Glomerular endothelial cell (primary cell): Measurements from ENCODE around the gene RGS11. TPM values are rescaled to one million over a fixed set of nuclear protein-coding genes. Genes with fewer than 3 reads are reported as not detected.
"Not testable (repeated sequence)": the region's sequence is repeated elsewhere in the genome, so short reads cannot be mapped to it uniquely, and the experiment has no call there.

Experiments used
- DNase-seq: peaks from one replicate; pipeline ENCODE4 v3.0.0-alpha.2; 2011; ENCODE audit warnings: low read depth, low spot score; ENCODE audit errors: extremely low read depth
- total RNA-seq: library from RNA; depleted of rRNA; stranded (reverse); fragments of >200 nt; gene quantifications from 2 replicates; pipeline ENCODE4 v1.2.3, GENCODE V29; 2015

The RGS11 gene
- total RNA-seq, 1 donor from 2014 or later: 3.9 TPM

DNA sequence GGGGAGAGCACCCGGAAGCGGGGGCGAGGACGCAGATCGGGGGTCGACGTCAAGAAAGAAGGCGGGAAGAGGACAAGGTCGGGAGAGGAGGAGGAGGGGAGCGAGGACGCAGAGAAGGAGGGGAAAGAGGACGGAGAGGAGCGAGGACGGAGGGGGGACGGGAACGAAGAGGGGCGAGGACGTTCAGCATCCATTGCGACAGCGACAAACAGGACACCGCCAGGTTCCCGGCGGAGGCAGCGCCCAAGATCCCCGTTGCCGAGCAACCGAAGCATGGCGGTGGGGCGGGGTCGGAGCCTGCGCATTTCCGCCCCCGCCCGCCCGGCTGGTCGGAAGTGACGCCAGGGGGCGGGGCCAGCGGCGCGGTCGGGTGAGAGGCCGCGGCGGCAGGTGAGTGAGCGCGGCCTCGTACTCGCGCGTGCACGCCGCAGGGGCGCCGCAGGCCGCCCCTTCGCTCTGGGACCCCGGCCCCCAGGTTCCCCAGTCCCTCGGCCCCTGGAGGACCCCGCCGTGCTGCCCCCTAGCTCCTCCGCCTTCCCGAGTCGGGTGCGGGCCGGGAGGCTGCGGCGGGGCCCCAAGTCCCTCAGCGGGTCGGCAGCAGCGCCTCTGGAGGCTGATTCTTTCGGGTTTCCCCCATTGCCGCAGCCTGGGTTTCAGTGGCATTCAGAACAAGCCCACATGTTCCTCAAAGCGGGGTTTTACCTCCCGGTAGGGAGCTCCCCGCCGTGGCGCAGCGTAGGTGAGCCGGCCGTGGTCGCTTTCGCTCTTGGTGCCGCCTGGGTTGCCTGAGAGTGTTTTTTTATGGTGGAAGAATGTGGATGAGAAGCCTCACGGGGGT, 41.1 kb downstream of the RGS11 start, which contains the start of gene FAM234A:
Gene FAM234A (plus strand): TSS at position 354 of the 838 bp plus-strand sequence. CDS start 19,593 bp downstream, outside the sequence.
- no peak for DNase-seq

DNA sequence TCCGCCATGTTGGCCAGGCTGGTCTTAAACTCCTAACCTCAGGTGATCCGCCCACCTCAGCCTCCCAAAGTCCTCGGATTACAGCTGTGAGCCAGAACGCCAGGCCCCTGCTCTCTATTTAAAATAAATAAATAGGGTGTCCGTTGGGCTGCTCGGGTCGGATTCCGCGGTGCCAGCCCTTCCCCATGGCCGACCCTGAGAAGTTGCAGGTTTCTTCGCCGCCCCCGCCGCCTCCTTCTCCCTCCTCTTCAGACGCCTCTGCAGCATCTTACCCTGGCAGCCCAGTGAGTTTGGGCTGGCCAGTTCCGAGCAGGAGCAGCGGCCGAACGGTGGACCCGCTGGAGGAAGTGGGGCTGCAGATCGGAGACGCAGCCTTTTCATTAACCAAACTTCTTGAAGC, 44.8 kb downstream of the RGS11 start:
- no peak for DNase-seq

DNA sequence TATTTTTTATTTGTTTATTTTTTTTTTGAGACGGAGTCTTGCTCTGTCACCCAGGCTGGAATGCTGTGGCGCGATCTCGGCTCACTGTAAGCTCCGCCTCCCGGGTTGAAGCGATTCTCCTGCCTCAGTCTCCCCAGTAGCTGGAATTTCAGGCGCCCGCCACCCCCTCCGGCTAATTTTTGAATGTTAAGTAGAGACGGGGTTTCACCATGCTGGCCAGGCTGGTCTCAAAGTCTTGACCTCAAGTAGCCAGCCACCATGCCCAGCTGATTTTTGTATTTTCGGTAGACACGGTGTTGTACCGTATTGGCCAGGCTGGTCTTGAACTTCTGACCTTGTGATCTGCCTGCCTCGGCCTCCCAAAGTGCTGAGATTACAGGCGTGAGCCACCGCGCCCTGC, 45.4 kb downstream of the RGS11 start:
- not testable (repeated sequence) for DNase-seq

DNA sequence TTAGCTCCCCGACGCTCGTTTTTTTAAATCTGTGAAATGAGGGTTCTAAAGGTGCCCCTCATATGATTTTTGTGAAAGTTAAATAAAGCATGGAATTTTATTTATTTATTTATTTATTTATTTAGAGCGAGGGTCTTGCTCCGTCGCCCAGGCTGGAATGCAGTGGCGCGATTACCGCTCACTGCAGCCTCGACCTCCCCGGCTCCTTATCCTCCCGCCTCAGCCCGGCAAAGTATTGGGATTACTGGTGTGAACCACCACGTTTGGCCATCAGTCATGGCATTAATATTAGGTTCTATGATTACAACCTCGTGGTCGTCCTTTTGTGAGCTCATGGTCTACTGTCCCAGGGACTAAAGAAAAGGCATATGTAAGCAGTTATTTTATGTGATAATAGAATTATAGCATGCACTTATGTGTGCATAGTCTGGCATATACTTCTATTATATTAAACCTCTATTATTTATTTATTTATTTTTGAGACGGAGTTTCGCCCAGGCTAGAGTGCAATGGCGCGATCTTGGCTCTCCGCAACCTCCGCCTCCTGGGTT, 45.9 kb downstream of the RGS11 start:
- DNase-seq: no peak

DNA sequence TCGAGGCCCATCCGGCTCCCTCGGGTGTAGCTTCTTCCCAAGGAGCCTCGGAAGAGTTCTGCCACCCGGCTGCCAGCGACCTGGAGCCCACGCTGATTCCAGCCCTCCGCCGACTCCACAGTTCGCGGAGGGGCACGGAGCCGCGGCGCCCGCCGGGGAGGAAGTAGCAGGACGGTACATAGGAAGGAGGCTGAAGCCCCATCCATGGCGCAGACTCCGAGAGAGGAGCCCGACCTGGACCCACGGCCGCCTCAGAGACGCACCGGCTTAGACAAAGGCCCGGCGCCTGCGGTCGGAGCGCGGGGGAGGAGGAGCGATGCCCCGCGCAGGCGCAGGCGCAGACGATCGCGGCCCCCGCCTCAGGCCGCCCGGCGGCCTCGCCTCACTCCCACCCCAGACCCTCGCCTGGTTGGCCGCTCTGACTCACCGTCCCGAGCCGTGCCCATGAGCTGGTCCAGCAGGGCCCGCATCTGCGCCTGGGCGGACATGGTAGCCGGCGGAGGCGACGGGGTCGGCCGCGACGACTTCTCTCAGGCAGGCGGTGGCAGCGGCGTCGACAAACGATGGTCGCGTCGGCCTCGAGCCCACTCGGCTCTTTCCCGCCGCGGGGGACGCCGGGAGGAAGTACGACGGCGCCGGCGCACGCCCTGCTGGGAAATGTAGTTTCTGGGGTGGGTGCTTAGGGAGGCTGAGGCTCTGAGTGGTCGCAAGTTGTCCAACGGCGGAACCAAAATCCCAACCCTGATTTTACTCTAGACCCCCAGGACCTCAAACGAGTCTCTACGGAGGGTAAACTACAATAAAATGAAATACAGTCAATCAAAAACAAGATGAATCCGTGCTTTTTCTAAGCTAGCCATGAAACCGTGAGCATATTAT, 46.7 kb downstream of the RGS11 start, which contains the start of gene LUC7L:
Gene LUC7L (minus strand): TSS at position 598 of the 879 bp plus-strand sequence. CDS start 110 bp downstream, at position 488.
- DNase-seq: no peak

DNA sequence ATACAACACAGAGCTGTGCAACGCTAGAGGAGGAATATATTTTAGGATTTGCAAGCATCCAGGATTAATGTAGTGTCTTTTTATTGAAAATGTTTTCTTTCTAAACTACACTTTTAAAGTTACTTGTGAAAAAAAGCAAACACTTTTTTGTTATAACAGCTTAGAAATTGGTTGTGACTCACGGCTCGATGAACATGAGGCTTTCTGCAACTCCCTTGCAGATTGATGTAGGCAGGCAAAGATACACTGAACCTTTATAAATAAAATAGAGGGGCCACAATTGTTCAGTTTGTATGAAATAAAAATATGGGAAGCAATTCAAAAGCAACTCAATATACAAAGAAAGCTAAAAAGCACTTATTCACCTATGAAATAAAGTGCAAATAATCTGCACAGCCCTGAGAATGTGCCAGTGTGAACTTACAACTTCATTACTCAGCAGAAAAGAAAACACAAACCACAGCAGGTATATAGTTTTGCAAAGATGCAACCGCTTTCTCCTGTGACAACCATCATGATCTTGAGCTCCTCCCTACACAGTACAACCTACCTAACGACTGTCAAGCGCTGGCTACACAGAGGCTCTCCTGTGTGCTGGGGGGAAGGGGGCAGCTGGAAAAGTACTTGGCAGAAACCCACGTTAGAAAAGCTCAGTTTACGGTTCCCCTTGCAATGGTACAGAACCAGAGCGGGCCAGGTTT, 47.4 kb downstream of the RGS11 start:
- no peak for DNase-seq

DNA sequence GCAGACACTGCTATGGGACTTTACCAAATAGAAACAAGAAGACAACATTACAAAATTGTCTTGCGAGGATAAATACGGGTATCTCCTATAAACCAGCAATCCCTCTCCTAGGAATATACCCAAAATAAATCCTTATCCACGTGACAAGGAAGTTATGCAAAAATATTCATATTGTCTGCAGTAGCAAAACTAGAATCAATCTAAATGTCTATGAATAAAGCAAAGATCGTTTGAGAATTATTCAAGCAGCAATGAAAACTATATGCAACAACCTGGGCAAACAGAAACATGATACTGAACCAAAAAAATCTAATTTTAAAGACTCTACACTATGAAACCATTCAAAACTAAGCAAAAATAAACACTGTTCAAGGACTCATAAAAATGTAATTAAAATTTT, 55.7 kb downstream of the RGS11 start:
- DNase-seq: no peak

Other genes with a start within 250 kb of the RGS11 start
- gene POLR3K, start 222.3 kb downstream of the RGS11 start, total RNA-seq: 4.8 and 8.5 TPM in 2 replicates
- gene SNRNP25, start 222.1 kb downstream of the RGS11 start, total RNA-seq: 20.7 and 25.1 TPM in 2 replicates
- 46.6 and 75.5 TPM in 2 replicates for gene RHBDF1, start 203.3 kb downstream of the RGS11 start, total RNA-seq
- gene MPG, start 197.7 kb downstream of the RGS11 start, total RNA-seq: 174 and 190 TPM in 2 replicates
- 15.1 and 39.6 TPM in 2 replicates for gene NPRL3, start 137.3 kb downstream of the RGS11 start, total RNA-seq
- not detected in 2 replicates for gene HBZ, start 123.3 kb downstream of the RGS11 start, total RNA-seq
- gene HBM, start 110.0 kb downstream of the RGS11 start, total RNA-seq: not detected in 2 replicates
- gene HBA2, start 103.1 kb downstream of the RGS11 start, total RNA-seq: not detected in 2 replicates
- gene HBA1, start 99.3 kb downstream of the RGS11 start, total RNA-seq: not detected in 2 replicates
- 3.7 and 4.9 TPM in 2 replicates for gene HBQ1, start 95.5 kb downstream of the RGS11 start, total RNA-seq
- 45.6 and 85.6 TPM in 2 replicates for gene LUC7L, start 46.5 kb downstream of the RGS11 start, total RNA-seq
- 112 and 124 TPM in 2 replicates for gene FAM234A, start 41.1 kb downstream of the RGS11 start, total RNA-seq
- gene ARHGDIG, start 4.6 kb upstream of the RGS11 start, total RNA-seq: 0.64 and 4.0 TPM in 2 replicates
- gene PDIA2, start 7.2 kb upstream of the RGS11 start, total RNA-seq: 0.23 TPM in 1 of 2 replicates, not detected in the other
- 24.0 and 28.5 TPM in 2 replicates for gene AXIN1, start 76.8 kb upstream of the RGS11 start, total RNA-seq
- gene MRPL28, start 94.6 kb upstream of the RGS11 start, total RNA-seq: 112 and 144 TPM in 2 replicates
- gene PGAP6, start 106.0 kb upstream of the RGS11 start, total RNA-seq: 162 and 197 TPM in 2 replicates
- 147 and 203 TPM in 2 replicates for gene NME4, start 121.3 kb upstream of the RGS11 start, total RNA-seq
- gene DECR2, start 125.9 kb upstream of the RGS11 start, total RNA-seq: 29.1 and 35.9 TPM in 2 replicates
- gene RAB11FIP3, start 149.7 kb upstream of the RGS11 start, total RNA-seq: 41.2 and 53.8 TPM in 2 replicates